ENCODE measurements around the gene C3orf18. TPM values are rescaled to one million over a fixed set of nuclear protein-coding genes. Genes with fewer than 3 reads are reported as not detected.
A peak's percentile ranks its signal among the peaks of the same experiment; 100 is the strongest.

The C3orf18 gene
- total RNA-seq, 1 experiment from 2014 or later = 1.3 TPM

DNA sequence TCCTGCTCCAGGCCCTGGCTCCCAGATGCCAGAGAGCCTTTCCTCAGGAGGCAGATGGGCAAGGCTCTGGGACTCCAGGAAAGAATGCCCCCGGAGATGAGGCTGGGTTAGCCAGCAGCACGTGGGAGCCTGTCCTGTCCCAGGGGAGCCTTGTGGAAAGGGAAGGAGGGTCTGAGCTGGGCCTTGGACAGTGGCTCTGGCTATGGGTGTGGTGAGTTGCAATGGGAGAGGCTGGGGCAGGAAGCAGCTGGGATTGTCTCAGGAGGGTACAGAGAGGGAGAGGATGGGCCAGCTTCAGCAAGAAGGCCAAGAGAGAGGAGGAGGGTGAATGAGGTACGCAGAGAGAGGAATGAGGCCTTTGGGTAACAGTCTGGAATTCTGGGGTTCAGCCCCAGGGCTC is 46.7 kb downstream of the C3orf18 start:
- CTCF ChIA-PET = interaction anchor here (0.5 to 3.3 kb wide), 6 partner anchors 26 to 164 kb away, joined by 3 to 13 read pairs (median 3); no protein-coding TSS in a partner anchor
- POLR2A ChIA-PET = interaction anchor here (0.6 kb wide), 1 partner anchor 55 kb away, joined by 3 read pairs; no protein-coding TSS in a partner anchor
- BruUV-seq (replicated peaks) = no TSS peak

DNA sequence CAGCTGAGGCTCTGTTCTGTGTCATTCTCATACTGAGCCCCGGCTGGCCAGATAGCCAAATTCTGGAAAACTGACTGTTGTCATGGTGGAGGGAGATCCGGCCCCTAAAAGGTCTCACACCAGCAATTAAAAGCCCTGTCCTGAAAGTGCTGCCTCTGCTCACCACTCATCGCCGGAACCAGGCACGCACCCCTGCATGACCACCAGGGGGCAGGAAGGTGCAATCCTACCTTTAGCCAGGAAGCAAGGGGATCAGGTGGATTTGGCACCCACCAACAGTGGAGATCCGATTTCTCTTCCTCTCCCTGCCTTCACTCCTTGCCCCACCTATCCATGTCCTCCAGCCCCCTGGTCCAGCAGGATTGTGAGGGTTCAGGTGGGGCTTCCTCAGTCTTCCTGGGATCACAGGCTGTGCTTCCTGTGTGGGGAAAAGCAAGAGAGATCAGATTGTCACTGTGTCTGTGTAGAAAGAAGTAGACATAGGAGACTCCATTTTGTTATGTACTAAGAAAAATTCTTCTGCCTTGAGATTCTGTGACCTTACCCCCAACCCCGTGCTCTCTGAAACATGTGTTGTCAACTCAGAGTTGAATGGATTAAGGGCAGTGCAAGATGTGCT is 48.0 kb downstream of the C3orf18 start:
- no peaks in the 10 kb centered on the region for H3K36me3 Mint-ChIP-seq (ENCODE audit: insufficient read depth, unreplicated experiment)
- H3K27ac Mint-ChIP-seq (ENCODE audit: low read depth, unreplicated experiment) = no peak overlapping the region
- H3K4me3 Mint-ChIP-seq (ENCODE audit: unreplicated experiment) = no peak overlapping the region
- intact Hi-C loops (cut with micrococcal nuclease) = loop anchor here (1.0 to 2.0 kb wide), 3 partner anchors 23 to 95 kb away; no protein-coding TSS in a partner anchor
- DNase-seq (ENCODE audit: unreplicated experiment) = peak; percentile 61
- no peaks in the 10 kb centered on the region for H3K4me1 Mint-ChIP-seq (ENCODE audit: insufficient read depth, unreplicated experiment)
- BruUV-seq (replicated peaks) = no TSS peak
- ChIA-PET POLR2A (no interaction called here), CTCF (interaction anchor here (0.8 to 2.5 kb wide), 11 partner anchors 10 to 148 kb away, joined by 3 to 14 read pairs (median 5); no protein-coding TSS in a partner anchor)
- TF ChIP-seq, protein P1, sequence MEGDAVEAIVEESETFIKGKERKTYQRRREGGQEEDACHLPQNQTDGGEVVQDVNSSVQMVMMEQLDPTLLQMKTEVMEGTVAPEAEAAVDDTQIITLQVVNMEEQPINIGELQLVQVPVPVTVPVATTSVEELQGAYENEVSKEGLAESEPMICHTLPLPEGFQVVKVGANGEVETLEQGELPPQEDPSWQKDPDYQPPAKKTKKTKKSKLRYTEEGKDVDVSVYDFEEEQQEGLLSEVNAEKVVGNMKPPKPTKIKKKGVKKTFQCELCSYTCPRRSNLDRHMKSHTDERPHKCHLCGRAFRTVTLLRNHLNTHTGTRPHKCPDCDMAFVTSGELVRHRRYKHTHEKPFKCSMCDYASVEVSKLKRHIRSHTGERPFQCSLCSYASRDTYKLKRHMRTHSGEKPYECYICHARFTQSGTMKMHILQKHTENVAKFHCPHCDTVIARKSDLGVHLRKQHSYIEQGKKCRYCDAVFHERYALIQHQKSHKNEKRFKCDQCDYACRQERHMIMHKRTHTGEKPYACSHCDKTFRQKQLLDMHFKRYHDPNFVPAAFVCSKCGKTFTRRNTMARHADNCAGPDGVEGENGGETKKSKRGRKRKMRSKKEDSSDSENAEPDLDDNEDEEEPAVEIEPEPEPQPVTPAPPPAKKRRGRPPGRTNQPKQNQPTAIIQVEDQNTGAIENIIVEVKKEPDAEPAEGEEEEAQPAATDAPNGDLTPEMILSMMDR (IDR thresholded peaks at IDR 0.05; ENCODE audit: unreplicated experiment) = peak; percentile 86
- H3K27me3 Mint-ChIP-seq (ENCODE audit: insufficient read depth, unreplicated experiment) = peaks cover 39% of the 10 kb centered on the region
- no peaks in the 10 kb centered on the region for H3K9me3 Mint-ChIP-seq (ENCODE audit: unreplicated experiment)

More for the DNA sequence above, 46.7 kb downstream of the C3orf18 start:
- Mint-ChIP-seq H3K27ac (ENCODE audit: low read depth, unreplicated experiment) (no peak overlapping the region), H3K36me3 (ENCODE audit: insufficient read depth, unreplicated experiment) (no peaks in the 10 kb centered on the region), H3K4me3 (ENCODE audit: unreplicated experiment) (no peak overlapping the region), H3K4me1 (ENCODE audit: insufficient read depth, unreplicated experiment) (no peaks in the 10 kb centered on the region), H3K9me3 (ENCODE audit: unreplicated experiment) (no peaks in the 10 kb centered on the region), H3K27me3 (ENCODE audit: insufficient read depth, unreplicated experiment) (peaks cover 42% of the 10 kb centered on the region)
- DNase-seq (ENCODE audit: unreplicated experiment) = no peak
- intact Hi-C loops (cut with micrococcal nuclease) = no loop called here
- TF ChIP-seq, protein P1 (IDR thresholded peaks at IDR 0.05; ENCODE audit: unreplicated experiment) = no peak

DNA sequence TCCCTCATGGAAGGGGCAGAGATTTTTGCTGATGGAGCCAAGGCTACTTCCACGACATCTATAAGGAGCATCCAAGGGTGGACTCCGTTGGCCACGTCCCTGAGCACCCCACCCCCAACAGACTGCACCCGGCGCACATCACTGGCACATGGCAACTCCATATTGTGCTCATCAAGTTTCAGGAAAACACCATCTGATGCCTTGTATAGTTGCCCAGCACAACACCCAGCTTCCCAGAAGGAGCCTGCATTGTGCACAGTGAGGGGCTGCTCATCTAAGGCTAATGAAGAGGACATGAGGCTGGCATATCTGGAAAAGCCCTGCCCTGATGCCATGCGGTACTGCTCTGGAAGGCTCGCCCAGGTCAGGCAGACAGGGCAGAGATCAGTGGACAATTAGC is 49.1 kb downstream of the C3orf18 start:
- ChIA-PET POLR2A (no interaction called here), CTCF (interaction anchor here (0.5 to 2.5 kb wide), 16 partner anchors 9 to 1596 kb away, joined by 3 to 14 read pairs (median 4); no protein-coding TSS in a partner anchor)
- Mint-ChIP-seq H3K36me3 (ENCODE audit: insufficient read depth, unreplicated experiment) (no peaks in the 10 kb centered on the region), H3K9me3 (ENCODE audit: unreplicated experiment) (no peaks in the 10 kb centered on the region), H3K27me3 (ENCODE audit: insufficient read depth, unreplicated experiment) (peaks cover 39% of the 10 kb centered on the region), H3K27ac (ENCODE audit: low read depth, unreplicated experiment) (no peak overlapping the region), H3K4me1 (ENCODE audit: insufficient read depth, unreplicated experiment) (no peaks in the 10 kb centered on the region), H3K4me3 (ENCODE audit: unreplicated experiment) (no peak overlapping the region)
- DNase-seq (ENCODE audit: unreplicated experiment) = no peak
- no TSS peak for BruUV-seq (replicated peaks)
- TF ChIP-seq, protein P1 (IDR thresholded peaks at IDR 0.05; ENCODE audit: unreplicated experiment) = no peak
- intact Hi-C loops (cut with micrococcal nuclease) = loop anchor here (2.0 kb wide), 1 partner anchor 24 kb away; no protein-coding TSS in a partner anchor

DNA sequence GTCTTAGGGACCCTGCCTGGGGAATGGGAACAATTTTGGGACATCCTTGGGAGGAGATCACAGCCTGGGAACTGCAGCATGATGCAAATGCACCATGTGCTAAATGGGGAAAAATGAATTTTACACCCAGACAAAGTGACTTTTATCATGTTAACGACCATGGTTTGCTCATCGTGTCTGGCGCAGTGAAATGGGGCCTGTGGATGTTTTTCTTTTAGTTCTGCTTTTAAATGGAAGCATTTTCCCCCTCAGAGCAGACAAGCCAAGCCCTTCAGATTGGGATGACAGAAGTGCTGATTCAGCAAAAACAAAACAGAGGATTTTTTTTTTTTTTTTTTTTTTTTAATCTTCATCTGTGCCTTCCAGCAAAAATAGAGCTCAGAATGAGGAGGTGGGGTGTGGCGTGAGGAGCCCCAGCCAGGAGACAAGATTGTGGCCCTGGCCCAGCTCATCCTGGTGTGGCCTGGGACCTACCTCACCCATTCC is 49.8 kb downstream of the C3orf18 start:
- H3K9me3 Mint-ChIP-seq (ENCODE audit: unreplicated experiment) = no peaks in the 10 kb centered on the region
- peaks cover 39% of the 10 kb centered on the region for H3K27me3 Mint-ChIP-seq (ENCODE audit: insufficient read depth, unreplicated experiment)
- POLR2A ChIA-PET = no interaction called here
- no peak overlapping the region for H3K27ac Mint-ChIP-seq (ENCODE audit: low read depth, unreplicated experiment)
- no peak for DNase-seq (ENCODE audit: unreplicated experiment)
- no peaks in the 10 kb centered on the region for H3K36me3 Mint-ChIP-seq (ENCODE audit: insufficient read depth, unreplicated experiment)
- TF ChIP-seq, protein P1 (IDR thresholded peaks at IDR 0.05; ENCODE audit: unreplicated experiment) = no peak
- no peak overlapping the region for H3K4me3 Mint-ChIP-seq (ENCODE audit: unreplicated experiment)
- CTCF ChIA-PET = interaction anchor here (0.5 to 2.5 kb wide), 9 partner anchors 10 to 1597 kb away, joined by 3 to 8 read pairs (median 4); no protein-coding TSS in a partner anchor
- intact Hi-C loops (cut with micrococcal nuclease) = loop anchor here (2.0 kb wide), 1 partner anchor 25 kb away; no protein-coding TSS in a partner anchor
- BruUV-seq (replicated peaks) = no TSS peak
- no peaks in the 10 kb centered on the region for H3K4me1 Mint-ChIP-seq (ENCODE audit: insufficient read depth, unreplicated experiment)
